ENCODE data around the gene UVRAG.

GRCh38 chr11:76173663-76174062 lies 358.7 kb downstream of the UVRAG start:
- no peak for TF ChIP-seq POLR2A (IDR thresholded peaks at IDR 0.05)
- no peak for TF ChIP-seq CTCF (IDR thresholded peaks at IDR 0.05 in 4 of 5, conservative IDR thresholded peaks at IDR 0.05 in 1 of 5)

Data from gastrocnemius medialis (tissue), 4 donors.